ENCODE results near the gene TNS2. TPM values are rescaled to one million over a fixed set of nuclear protein-coding genes. Genes with fewer than 3 reads are reported as not detected.

Gene TNS2
- total and polyA plus RNA-seq, 4 donors: 56.7 to 182 (median 105) TPM

DNA sequence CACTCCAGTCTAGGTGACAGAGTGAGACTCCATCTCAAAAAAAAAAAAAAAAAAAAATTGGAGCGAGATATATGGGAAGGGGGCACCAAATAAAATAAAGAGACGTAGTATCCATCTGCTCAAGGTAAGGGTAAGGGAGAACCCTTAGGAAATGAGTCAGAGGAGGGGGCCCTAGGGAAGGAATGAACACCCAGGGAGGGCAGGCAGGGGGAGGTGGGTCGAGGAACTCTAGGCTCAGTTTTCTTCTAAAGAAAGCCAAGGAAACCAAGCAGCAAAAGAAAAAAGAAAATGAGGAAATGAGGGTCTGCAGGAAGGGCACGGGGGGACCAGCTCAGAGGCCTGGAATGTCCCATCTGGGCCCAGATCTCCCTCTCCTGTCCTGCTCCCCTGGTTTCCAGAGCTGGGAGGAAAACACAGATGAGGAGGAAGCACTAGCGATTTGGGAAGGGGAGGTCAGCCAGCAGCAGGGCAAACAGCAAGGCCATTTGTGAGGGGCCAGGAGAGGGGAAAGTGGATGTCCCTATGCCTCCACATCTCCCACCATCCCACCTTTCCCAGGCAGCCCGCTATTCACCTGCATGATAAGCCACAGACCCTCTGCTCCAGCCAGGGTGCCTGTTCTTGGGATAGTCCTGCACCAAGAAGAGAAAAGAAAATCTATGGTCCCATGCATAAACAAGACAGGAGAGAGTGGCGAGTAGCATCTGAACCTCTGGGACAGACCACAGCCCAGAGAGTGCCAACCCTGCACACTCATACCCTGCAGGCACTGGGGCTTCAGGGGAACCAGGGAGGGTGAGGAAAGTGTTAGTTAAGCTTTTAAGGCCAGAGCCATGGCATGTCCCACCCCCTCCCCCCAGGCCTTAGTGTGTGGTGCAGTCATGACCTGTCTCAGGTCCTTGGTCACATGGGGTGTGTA, 17.5 kb downstream of the TNS2 start:
- peaks cover 7 to 21% (median 11%) of the 10 kb centered on the region in 5 donors for H3K4me1 ChIP-seq (ENCODE audit: control insufficient read depth in 5 of 5, insufficient read depth in 5 of 5, low read length in 5 of 5)
- ATAC-seq (ENCODE audit: insufficient read depth, low FRiP score): no peak

DNA sequence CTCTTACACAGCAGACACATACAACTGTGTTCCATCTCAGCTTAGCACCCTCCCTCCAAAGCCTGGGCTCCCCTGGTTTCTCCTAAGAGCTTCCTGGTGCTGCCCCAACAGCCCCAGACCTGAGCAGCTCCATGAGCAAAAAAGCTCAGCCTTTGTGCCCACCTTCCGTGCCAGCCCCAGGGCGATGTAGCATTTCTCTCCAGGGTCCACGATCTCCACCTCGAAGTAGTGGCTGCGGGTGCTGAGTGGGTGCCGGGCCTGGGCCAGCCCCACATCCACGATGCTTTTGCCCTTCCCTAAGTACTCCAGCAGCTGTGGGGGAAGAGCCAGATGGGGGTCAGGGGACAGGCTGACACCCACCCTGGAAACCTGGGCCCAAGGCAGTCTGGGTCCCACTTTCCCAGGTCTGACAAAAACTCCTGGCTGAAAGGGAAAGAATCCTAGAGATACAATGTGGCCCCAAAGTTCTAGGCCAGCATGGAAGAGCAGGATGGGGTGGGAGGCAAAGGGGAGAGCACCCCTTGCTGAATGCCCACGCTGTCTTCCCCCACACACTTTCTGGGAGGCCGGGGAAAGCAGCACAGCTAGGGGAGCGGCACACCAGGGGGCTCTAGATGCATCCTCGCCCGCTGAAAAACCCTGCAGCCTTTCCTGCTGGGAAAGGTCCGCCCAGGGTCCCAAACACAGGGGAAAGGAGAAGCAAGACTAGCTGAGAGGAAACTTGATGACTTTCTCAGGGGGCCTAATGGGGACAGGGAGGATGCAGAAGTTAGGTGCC, 18.3 kb downstream of the TNS2 start:
- H3K27me3 ChIP-seq (ENCODE audit: control insufficient read depth in 3 of 3, insufficient read depth in 3 of 3, low read length in 2 of 3): no peaks in the 10 kb centered on the region
- H3K9ac ChIP-seq (ENCODE audit: insufficient read depth in 1 of 2, low read length in 2 of 2): no peak overlapping the region
- ATAC-seq (ENCODE audit: insufficient read depth, low FRiP score) (no peak), DNase-seq (no peak)
- H3K36me3 ChIP-seq (ENCODE audit: control insufficient read depth in 4 of 4, insufficient read depth in 4 of 4, low read length in 4 of 4): peaks cover 0 to 45% (median 15%) of the 10 kb centered on the region in 4 donors
- H3K27ac ChIP-seq (ENCODE audit: low read depth in 1 of 2, low read length in 1 of 2): no peak overlapping the region
- 90 to 91% methylated on average over 13 of the region's 13 CpGs for WGBS, 2 donors
- TF ChIP-seq CTCF (IDR thresholded peaks at IDR 0.05; ENCODE audit: control extremely low read depth, extremely low read depth): no peak
- no peak overlapping the region for H3K4me3 ChIP-seq
- no peaks in the 10 kb centered on the region for H3K9me3 ChIP-seq (ENCODE audit: control insufficient read depth in 4 of 4, insufficient read depth in 3 of 4, low read length in 3 of 4)
- peaks cover 8 to 25% (median 17%) of the 10 kb centered on the region in 5 donors for H3K4me1 ChIP-seq (ENCODE audit: control insufficient read depth in 5 of 5, insufficient read depth in 5 of 5, low read length in 5 of 5)

More for the DNA sequence above, 17.5 kb downstream of the TNS2 start:
- H3K36me3 ChIP-seq (ENCODE audit: control insufficient read depth in 4 of 4, insufficient read depth in 4 of 4, low read length in 4 of 4): peaks cover 0 to 52% (median 19%) of the 10 kb centered on the region in 4 donors
- WGBS, 2 donors: 84 to 85% methylated on average over 7 of the region's 7 CpGs
- no peaks in the 10 kb centered on the region for H3K9me3 ChIP-seq (ENCODE audit: control insufficient read depth in 4 of 4, insufficient read depth in 3 of 4, low read length in 3 of 4)
- no peak overlapping the region for H3K27ac ChIP-seq (ENCODE audit: low read depth in 1 of 2, low read length in 1 of 2)
- H3K4me3 ChIP-seq: no peak overlapping the region
- DNase-seq: no peak
- H3K9ac ChIP-seq (ENCODE audit: insufficient read depth in 1 of 2, low read length in 2 of 2): no peak overlapping the region
- no peak for TF ChIP-seq CTCF (IDR thresholded peaks at IDR 0.05; ENCODE audit: control extremely low read depth, extremely low read depth)
- H3K27me3 ChIP-seq (ENCODE audit: control insufficient read depth in 3 of 3, insufficient read depth in 3 of 3, low read length in 2 of 3): no peaks in the 10 kb centered on the region

- DNase-seq: no peak
- no peak for ATAC-seq (ENCODE audit: insufficient read depth, low FRiP score)
- no peak for TF ChIP-seq CTCF (IDR thresholded peaks at IDR 0.05; ENCODE audit: control extremely low read depth, extremely low read depth)
- H3K27me3 ChIP-seq (ENCODE audit: control insufficient read depth in 3 of 3, insufficient read depth in 3 of 3, low read length in 2 of 3): no peaks in the 10 kb centered on the region
- H3K9me3 ChIP-seq (ENCODE audit: control insufficient read depth in 4 of 4, insufficient read depth in 3 of 4, low read length in 3 of 4): no peaks in the 10 kb centered on the region
- no peak overlapping the region for H3K9ac ChIP-seq (ENCODE audit: insufficient read depth in 1 of 2, low read length in 2 of 2)
- no peak overlapping the region for H3K4me3 ChIP-seq
- no peak overlapping the region for H3K27ac ChIP-seq (ENCODE audit: low read depth in 1 of 2, low read length in 1 of 2)
- WGBS, 2 donors: 85 to 86% methylated on average over 15 of the region's 15 CpGs
- peaks cover 0 to 41% (median 15%) of the 10 kb centered on the region in 4 donors for H3K36me3 ChIP-seq (ENCODE audit: control insufficient read depth in 4 of 4, insufficient read depth in 4 of 4, low read length in 4 of 4)
- H3K4me1 ChIP-seq (ENCODE audit: control insufficient read depth in 5 of 5, insufficient read depth in 5 of 5, low read length in 5 of 5): peaks cover 8 to 28% (median 21%) of the 10 kb centered on the region in 5 donors
Observed at GRCh38 chr12:53068811-53069585, 19.1 kb downstream of the TNS2 start.
